HEK293 (cell line): ENCODE data around the gene ARMH3.

ENCODE experiments used
- ATF2 ChIP-seq: fragments of 450-650 bp; formaldehyde crosslinking; IDR thresholded peaks from 2 replicates; pipeline ENCODE4 v1.5.1; 2016; ENCODE audit warnings: missing biosample characterization, missing genetic modification characterization, low read depth
- OSR2 ChIP-seq: fragments of 450-650 bp; formaldehyde crosslinking; IDR thresholded peaks from 2 replicates; pipeline ENCODE4 v1.5.1; 2016; ENCODE audit warnings: missing biosample characterization, missing genetic modification characterization
- SALL2 ChIP-seq: fragments of 450-650 bp; formaldehyde crosslinking; IDR thresholded peaks from 2 replicates; pipeline ENCODE4 v1.5.0; 2017; ENCODE audit warnings: missing biosample characterization, mild to moderate bottlenecking, missing genetic modification characterization, borderline replicate concordance
- SETDB1 ChIP-seq: IDR thresholded peaks from one replicate; pipeline ENCODE4 v1.6.1; 2017; ENCODE audit warnings: mild to moderate bottlenecking, low read length, moderate library complexity, mixed read lengths; ENCODE audit not compliant: insufficient read length
- SP7 ChIP-seq: fragments of 450-650 bp; formaldehyde crosslinking; IDR thresholded peaks from 2 replicates; pipeline ENCODE4 v1.5.1; 2016; ENCODE audit warnings: missing biosample characterization, missing genetic modification characterization
- TCF7L2 ChIP-seq: IDR thresholded peaks from 2 replicates; pipeline ENCODE4 v1.6.1; 2011; ENCODE audit warnings: low read depth, mild to moderate bottlenecking, inconsistent platforms, low read length, moderate library complexity, borderline replicate concordance
- ZBTB21 ChIP-seq: fragments of 450-650 bp; formaldehyde crosslinking; IDR thresholded peaks from 2 replicates; pipeline ENCODE4 v1.5.1; 2017; ENCODE audit warnings: missing biosample characterization, missing genetic modification characterization
- ZFP3 ChIP-seq: fragments of 450-650 bp; formaldehyde crosslinking; IDR thresholded peaks from 2 replicates; pipeline ENCODE4 v1.5.1; 2016; ENCODE audit warnings: low read depth, missing biosample characterization, missing genetic modification characterization
- ZIC2 ChIP-seq: fragments of 450-650 bp; formaldehyde crosslinking; IDR thresholded peaks from 2 replicates; pipeline ENCODE4 v1.5.1; 2016; ENCODE audit warnings: missing biosample characterization, missing genetic modification characterization
- ZNF157 ChIP-seq: fragments of 450-650 bp; formaldehyde crosslinking; IDR thresholded peaks from 2 replicates; pipeline ENCODE4 v1.5.1; 2016; ENCODE audit warnings: missing biosample characterization, missing genetic modification characterization
- ZNF19 ChIP-seq: fragments of 450-650 bp; formaldehyde crosslinking; IDR thresholded peaks from 2 replicates; pipeline ENCODE4; 2016; ENCODE audit warnings: missing biosample characterization, missing genetic modification characterization, low read depth
- ZNF221 ChIP-seq: fragments of 450-650 bp; formaldehyde crosslinking; IDR thresholded peaks from 2 replicates; pipeline ENCODE4 v1.5.1; 2017; ENCODE audit warnings: missing biosample characterization, missing genetic modification characterization, borderline replicate concordance
- ZNF311 ChIP-seq: fragments of 450-650 bp; formaldehyde crosslinking; IDR thresholded peaks from 2 replicates; pipeline ENCODE4 v1.5.1; 2017; ENCODE audit warnings: missing biosample characterization, missing genetic modification characterization, borderline replicate concordance
- ZNF488 ChIP-seq: fragments of 450-650 bp; formaldehyde crosslinking; IDR thresholded peaks from 2 replicates; pipeline ENCODE4 v1.5.1; 2016; ENCODE audit warnings: missing biosample characterization, missing genetic modification characterization
- ZNF585B ChIP-seq: fragments of 450-650 bp; formaldehyde crosslinking; IDR thresholded peaks from 2 replicates; pipeline ENCODE4 v1.5.1; 2016; ENCODE audit warnings: missing biosample characterization, missing genetic modification characterization
- ZNF623 ChIP-seq: fragments of 450-650 bp; formaldehyde crosslinking; IDR thresholded peaks from 2 replicates; pipeline ENCODE4 v1.5.1; 2016; ENCODE audit warnings: missing biosample characterization, missing genetic modification characterization
- ZNF76 ChIP-seq: fragments of 450-650 bp; formaldehyde crosslinking; IDR thresholded peaks from 2 replicates; pipeline ENCODE4; 2016; ENCODE audit warnings: low read depth, missing biosample characterization, missing genetic modification characterization, borderline replicate concordance
- ZNF768 ChIP-seq: fragments of 450-650 bp; formaldehyde crosslinking; IDR thresholded peaks from 2 replicates; pipeline ENCODE4 v1.5.1; 2018; ENCODE audit warnings: missing biosample characterization, mild to moderate bottlenecking, missing genetic modification characterization
- ZNF777 ChIP-seq: fragments of 450-650 bp; formaldehyde crosslinking; IDR thresholded peaks from 2 replicates; pipeline ENCODE4 v1.5.1; 2017; ENCODE audit warnings: missing biosample characterization, missing genetic modification characterization, borderline replicate concordance
- ZNF837 ChIP-seq: fragments of 450-650 bp; formaldehyde crosslinking; IDR thresholded peaks from 2 replicates; pipeline ENCODE4 v1.5.1; 2016; ENCODE audit warnings: missing biosample characterization, missing genetic modification characterization
- ZSCAN16 ChIP-seq: fragments of 450-650 bp; formaldehyde crosslinking; IDR thresholded peaks from 2 replicates; pipeline ENCODE4 v1.5.1; 2016; ENCODE audit warnings: missing biosample characterization, missing genetic modification characterization
- TF ChIP-seq, protein P1 (sequence below): fragments of 450-650 bp; formaldehyde crosslinking; IDR thresholded peaks from 2 replicates; pipeline ENCODE4 v1.5.1; 2017; ENCODE audit warnings: missing biosample characterization, mild to moderate bottlenecking, missing genetic modification characterization, moderate library complexity
- TF ChIP-seq, protein P2 (sequence below): fragments of 450-650 bp; formaldehyde crosslinking; conservative IDR thresholded peaks from 2 replicates; pipeline ENCODE4 v1.5.1; 2016; ENCODE audit warnings: low read depth, missing biosample characterization, missing genetic modification characterization
- TF ChIP-seq, protein P3 (sequence below): fragments of 450-650 bp; formaldehyde crosslinking; IDR thresholded peaks from 2 replicates; pipeline ENCODE4 v1.5.1; 2017; ENCODE audit warnings: missing biosample characterization, missing genetic modification characterization
- TF ChIP-seq, protein P4 (sequence below): fragments of 450-650 bp; formaldehyde crosslinking; IDR thresholded peaks from 2 replicates; pipeline ENCODE4 v1.5.1; 2017; ENCODE audit warnings: missing biosample characterization, missing genetic modification characterization
- TF ChIP-seq, protein P5 (sequence below): fragments of 450-650 bp; formaldehyde crosslinking; IDR thresholded peaks from 2 replicates; pipeline ENCODE4 v1.5.1; 2016; ENCODE audit warnings: missing biosample characterization, missing genetic modification characterization, borderline replicate concordance

The ARMH3 gene

DNA sequence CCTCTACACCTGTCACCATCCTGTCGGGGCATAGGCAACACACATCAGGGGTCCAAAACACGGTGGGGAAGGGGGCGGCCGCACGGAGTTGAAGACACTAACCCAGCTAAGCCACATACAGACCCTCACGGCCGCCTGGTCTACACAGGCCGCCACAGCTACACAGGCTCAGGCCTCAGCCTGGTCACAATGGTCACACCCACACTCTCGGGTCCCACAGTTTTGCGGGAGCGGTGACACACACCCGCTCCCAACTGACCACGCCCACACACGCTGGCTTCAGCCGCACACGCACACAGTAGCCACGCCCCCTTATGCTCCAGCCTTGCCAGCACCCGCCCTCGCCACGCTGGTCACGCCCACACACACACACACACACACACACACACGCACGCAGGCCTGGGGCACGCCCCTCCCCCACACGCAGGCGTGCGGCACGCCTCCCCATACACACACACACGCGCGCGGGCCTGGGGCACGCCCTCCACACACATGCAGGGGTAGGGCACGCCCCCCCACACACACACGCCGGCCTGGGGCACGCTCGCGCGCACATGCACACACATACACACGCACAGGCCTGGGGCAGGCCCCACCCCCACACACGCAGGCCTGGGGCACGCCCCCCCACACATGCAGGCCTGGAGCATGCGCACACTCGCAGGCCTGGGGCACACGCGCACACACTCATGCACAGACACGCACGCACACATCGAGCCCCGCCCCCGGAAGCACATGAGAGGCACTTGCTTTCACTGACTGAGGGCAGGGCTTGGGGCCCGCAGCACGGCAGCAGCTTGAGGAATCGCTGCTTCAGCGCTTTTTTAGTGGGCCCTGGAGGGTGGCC, 225.4 kb downstream of the ARMH3 start (continued):
- TF ChIP-seq, protein P1, sequence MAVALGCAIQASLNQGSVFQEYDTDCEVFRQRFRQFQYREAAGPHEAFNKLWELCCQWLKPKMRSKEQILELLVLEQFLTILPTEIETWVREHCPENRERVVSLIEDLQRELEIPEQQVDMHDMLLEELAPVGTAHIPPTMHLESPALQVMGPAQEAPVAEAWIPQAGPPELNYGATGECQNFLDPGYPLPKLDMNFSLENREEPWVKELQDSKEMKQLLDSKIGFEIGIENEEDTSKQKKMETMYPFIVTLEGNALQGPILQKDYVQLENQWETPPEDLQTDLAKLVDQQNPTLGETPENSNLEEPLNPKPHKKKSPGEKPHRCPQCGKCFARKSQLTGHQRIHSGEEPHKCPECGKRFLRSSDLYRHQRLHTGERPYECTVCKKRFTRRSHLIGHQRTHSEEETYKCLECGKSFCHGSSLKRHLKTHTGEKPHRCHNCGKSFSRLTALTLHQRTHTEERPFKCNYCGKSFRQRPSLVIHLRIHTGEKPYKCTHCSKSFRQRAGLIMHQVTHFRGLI (tag by site-specific recombination), result no peak; the same call in 1 of the 2 replicates
- peak; percentile 84 for TF ChIP-seq ZNF837 (tag by site-specific recombination)
- TF ChIP-seq, protein P2, sequence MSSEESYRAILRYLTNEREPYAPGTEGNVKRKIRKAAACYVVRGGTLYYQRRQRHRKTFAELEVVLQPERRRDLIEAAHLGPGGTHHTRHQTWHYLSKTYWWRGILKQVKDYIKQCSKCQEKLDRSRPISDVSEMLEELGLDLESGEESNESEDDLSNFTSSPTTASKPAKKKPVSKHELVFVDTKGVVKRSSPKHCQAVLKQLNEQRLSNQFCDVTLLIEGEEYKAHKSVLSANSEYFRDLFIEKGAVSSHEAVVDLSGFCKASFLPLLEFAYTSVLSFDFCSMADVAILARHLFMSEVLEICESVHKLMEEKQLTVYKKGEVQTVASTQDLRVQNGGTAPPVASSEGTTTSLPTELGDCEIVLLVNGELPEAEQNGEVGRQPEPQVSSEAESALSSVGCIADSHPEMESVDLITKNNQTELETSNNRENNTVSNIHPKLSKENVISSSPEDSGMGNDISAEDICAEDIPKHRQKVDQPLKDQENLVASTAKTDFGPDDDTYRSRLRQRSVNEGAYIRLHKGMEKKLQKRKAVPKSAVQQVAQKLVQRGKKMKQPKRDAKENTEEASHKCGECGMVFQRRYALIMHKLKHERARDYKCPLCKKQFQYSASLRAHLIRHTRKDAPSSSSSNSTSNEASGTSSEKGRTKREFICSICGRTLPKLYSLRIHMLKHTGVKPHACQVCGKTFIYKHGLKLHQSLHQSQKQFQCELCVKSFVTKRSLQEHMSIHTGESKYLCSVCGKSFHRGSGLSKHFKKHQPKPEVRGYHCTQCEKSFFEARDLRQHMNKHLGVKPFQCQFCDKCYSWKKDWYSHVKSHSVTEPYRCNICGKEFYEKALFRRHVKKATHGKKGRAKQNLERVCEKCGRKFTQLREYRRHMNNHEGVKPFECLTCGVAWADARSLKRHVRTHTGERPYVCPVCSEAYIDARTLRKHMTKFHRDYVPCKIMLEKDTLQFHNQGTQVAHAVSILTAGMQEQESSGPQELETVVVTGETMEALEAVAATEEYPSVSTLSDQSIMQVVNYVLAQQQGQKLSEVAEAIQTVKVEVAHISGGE (tag by site-specific recombination), result 0 out of 2 replicates have a peak, but pooled peaks have one; percentile 21
- TF ChIP-seq ZNF221 (tag by site-specific recombination), result no peak
- TF ChIP-seq ZBTB21, result peak; percentile 71
- TF ChIP-seq, protein P3, sequence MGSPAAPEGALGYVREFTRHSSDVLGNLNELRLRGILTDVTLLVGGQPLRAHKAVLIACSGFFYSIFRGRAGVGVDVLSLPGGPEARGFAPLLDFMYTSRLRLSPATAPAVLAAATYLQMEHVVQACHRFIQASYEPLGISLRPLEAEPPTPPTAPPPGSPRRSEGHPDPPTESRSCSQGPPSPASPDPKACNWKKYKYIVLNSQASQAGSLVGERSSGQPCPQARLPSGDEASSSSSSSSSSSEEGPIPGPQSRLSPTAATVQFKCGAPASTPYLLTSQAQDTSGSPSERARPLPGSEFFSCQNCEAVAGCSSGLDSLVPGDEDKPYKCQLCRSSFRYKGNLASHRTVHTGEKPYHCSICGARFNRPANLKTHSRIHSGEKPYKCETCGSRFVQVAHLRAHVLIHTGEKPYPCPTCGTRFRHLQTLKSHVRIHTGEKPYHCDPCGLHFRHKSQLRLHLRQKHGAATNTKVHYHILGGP, result 0 out of 2 replicates have a peak, but pooled peaks have one; percentile 29
- TF ChIP-seq SETDB1, result no peak
- TF ChIP-seq ZNF19 (tag by site-specific recombination), result no peak
- TF ChIP-seq TCF7L2, result no peak
- no peak for TF ChIP-seq ZFP3 (tag by site-specific recombination)
- no peak; the same call in 1 of the 2 replicates for TF ChIP-seq ZNF768 (tag by site-specific recombination)
- peak; percentile 87 for TF ChIP-seq ZSCAN16 (tag by site-specific recombination)
- 0 out of 2 replicates have a peak, but pooled peaks have one; percentile 52 for TF ChIP-seq ATF2 (tag by site-specific recombination)
- TF ChIP-seq ZNF76 (tag by site-specific recombination), result no peak
- TF ChIP-seq ZNF585B, result no peak; the same call in 1 of the 2 replicates
- peak; percentile 99 for TF ChIP-seq SP7 (tag by site-specific recombination)
- peak; percentile 84; the same call in 1 of the 2 replicates for TF ChIP-seq SALL2 (tag by site-specific recombination)
- TF ChIP-seq, protein P4, sequence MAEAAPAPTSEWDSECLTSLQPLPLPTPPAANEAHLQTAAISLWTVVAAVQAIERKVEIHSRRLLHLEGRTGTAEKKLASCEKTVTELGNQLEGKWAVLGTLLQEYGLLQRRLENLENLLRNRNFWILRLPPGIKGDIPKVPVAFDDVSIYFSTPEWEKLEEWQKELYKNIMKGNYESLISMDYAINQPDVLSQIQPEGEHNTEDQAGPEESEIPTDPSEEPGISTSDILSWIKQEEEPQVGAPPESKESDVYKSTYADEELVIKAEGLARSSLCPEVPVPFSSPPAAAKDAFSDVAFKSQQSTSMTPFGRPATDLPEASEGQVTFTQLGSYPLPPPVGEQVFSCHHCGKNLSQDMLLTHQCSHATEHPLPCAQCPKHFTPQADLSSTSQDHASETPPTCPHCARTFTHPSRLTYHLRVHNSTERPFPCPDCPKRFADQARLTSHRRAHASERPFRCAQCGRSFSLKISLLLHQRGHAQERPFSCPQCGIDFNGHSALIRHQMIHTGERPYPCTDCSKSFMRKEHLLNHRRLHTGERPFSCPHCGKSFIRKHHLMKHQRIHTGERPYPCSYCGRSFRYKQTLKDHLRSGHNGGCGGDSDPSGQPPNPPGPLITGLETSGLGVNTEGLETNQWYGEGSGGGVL (tag by site-specific recombination), result peak; percentile 92
- no peak for TF ChIP-seq ZNF157 (tag by site-specific recombination)
- peak; percentile 56; the same call in 1 of the 2 replicates for TF ChIP-seq ZNF623
- no peak for TF ChIP-seq ZNF311 (tag by site-specific recombination)
- TF ChIP-seq ZNF777, result peak; percentile 87; the same call in 1 of the 2 replicates
- no peak; the same call in 1 of the 2 replicates for TF ChIP-seq OSR2 (tag by site-specific recombination)
- TF ChIP-seq, protein P5, sequence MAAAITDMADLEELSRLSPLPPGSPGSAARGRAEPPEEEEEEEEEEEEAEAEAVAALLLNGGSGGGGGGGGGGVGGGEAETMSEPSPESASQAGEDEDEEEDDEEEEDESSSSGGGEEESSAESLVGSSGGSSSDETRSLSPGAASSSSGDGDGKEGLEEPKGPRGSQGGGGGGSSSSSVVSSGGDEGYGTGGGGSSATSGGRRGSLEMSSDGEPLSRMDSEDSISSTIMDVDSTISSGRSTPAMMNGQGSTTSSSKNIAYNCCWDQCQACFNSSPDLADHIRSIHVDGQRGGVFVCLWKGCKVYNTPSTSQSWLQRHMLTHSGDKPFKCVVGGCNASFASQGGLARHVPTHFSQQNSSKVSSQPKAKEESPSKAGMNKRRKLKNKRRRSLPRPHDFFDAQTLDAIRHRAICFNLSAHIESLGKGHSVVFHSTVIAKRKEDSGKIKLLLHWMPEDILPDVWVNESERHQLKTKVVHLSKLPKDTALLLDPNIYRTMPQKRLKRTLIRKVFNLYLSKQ (tag by site-specific recombination), result no peak; the same call in 1 of the 2 replicates
- TF ChIP-seq ZNF488, result peak; percentile 86
- TF ChIP-seq ZIC2 (tag by site-specific recombination), result peak; percentile 83
